AG08395 (cell line): Measurements from ENCODE around the gene BICRAL.
"Not testable (repeated sequence)": the region's sequence is repeated elsewhere in the genome, so short reads cannot be mapped to it uniquely, and the experiment has no call there.

ENCODE experiments used
- DNase-seq: peaks from one replicate; pipeline ENCODE4 v3.0.0; 2012; ENCODE audit warnings: mixed read lengths, low spot score

The BICRAL gene

DNA sequence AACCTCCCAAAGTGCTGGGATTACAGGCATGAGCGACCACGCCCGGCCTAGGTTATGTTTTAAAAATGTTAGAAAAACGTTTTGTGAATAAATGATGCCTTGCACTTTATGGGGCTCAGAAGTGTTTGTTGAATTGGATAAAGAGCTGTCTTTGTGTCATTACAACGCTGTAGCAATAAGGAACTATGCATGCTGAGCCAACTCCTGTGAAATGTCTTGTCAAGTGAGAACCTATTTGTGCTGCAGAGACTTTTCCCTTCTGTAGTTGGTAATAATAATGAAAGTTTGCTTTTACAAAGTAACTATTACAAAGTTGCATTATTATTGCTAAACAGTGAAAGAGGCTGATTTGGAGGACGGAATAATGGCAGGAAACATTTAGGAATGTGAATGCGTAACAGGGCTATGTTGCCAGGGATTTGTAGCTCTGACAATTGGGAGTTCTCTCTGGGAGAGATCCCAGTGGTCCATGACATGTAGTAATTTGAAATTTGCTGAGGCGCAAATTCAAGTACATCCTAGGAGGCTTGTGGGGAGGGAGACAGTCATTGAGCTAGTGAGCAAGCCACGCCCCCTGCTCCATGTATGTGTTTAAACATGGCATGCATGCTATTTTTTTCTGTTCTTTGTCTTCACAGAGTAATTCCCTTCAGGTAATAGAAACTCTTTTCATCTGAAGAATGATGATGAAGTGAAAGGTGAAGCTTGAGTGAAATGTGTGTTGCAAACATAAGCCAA is 16.8 kb upstream of the BICRAL start:
- no peak for DNase-seq

DNA sequence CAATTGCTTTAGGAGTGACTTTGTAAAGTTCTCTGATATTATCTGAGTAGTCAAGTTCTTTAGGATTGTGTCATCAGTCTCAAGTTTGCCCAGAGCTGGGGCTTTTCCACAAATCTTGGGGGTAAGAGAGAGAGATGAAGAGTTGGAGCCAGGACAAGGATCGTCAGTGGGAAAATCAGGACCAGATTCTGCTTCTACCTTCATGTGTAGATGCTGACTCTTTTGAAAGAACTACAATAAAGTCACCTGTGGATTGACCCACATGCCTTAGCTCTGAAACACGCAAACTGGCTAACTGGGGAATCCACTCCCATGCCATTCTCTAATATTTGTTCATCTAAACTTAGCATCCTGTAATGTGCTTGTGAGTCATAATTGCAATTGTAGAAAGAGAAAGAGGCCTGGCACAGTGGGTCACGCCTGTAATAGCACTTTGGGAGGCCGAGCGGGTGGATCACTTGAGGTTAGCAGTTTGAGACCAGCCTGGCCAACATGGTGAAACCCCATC is 15.6 kb upstream of the BICRAL start:
- DNase-seq: peak; percentile 44

DNA sequence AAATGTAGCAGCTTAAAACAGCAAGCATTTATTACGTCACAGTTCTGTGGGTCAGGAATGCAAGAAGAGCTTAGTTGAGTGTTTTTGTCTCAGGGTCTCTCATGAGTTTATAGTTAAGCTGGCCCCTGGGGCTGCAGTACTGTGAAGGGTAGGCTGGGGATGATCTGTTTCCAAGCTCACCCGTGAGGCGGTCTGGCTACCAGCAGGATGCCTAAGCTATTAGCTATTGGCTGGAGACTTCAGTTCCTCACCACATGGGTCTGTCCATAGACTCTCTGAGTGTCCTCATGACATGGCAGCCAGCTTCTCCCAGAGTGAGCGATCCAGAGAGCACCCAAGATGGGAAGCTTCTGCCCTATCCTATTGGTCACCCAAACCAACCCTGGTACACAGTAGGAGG is 12.8 kb upstream of the BICRAL start:
- no peak for DNase-seq

DNA sequence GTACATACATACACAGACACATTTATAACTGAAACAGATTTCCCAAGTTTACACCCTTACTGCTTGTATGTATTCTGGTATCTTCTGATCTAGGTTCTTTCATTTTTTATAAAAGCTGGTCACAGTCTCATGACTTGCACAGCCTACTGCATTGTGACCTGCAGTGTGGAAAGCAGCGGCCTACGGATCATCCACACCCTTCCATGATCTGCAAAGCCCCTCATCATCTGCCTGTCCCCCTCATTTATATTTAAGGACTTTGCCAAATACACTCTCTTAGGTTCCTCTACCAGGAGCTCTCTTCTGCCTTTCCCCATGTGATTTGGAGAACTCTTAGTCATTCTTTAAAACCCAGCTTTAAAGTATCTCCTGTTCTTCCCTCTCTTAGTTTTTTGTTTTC is 12.0 kb upstream of the BICRAL start:
- no peak for DNase-seq

DNA sequence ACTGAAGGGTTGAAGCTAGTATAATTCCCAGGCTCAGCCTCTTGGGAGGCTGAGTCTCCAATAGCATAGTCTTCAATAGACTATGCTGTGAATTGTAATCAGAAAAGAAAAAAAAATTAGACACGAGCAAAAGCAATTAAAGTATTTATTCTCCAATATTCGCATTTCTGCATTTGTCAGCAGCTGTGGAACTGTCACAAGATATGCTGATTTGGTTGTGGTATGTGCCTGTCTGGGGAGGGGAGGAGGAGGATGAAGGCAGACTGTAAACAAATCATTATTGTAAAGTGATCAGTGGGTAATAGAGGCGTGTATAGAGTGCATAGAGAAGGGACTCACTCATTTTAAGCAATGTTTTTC is 10.1 kb upstream of the BICRAL start:
- no peak for DNase-seq

DNA sequence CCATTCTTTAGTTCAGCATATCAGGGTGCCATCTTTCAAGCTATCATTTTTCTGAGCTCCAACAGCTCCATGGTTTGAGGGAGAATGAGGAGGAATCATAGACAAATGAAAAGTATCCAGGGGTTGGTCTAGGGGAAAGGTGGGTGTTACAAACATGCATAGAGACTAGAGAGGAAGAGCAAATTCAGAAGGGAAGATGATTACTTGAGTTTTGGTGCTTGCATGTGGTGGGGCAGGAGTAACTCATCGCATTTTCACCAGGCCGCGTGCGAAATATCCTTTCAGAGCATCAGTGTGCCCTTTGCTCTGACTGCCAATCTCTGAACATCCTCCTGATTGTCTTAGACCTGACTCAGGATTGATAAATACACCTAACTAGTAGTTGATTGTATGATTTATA is 7.7 kb upstream of the BICRAL start:
- DNase-seq: no peak

DNA sequence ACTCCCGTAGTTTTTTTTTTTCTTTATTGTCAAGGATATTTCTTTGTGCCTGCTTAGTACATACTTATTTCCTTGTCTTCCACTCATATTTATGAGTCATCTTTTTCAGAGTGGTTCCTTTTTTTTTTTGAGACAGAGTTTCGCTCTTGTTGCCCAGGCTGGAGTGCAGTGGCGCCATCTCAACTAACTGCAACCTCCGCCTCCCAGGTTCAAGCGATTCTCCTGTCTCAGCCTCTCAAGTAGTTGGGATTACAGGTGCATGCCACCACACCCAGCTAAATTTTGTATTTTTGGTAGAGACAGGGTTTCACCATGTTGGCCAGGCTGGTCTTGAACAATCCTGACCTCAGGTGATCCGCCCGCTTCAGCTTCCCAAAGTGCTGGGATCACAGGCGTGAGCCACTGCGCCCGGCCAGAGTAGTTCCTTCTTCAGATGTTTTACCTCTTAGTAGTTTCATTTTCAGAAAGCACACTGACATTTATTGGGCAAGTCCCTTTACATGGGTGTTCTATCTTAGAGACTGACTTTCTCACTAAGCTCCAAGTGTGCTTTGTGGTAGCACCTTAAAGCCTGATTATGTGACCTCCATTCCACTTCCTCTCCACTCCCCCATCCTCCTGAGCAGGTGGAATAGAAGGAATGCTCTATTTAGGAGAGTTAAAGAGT is 6.9 kb upstream of the BICRAL start:
- DNase-seq: not testable (repeated sequence)

DNA sequence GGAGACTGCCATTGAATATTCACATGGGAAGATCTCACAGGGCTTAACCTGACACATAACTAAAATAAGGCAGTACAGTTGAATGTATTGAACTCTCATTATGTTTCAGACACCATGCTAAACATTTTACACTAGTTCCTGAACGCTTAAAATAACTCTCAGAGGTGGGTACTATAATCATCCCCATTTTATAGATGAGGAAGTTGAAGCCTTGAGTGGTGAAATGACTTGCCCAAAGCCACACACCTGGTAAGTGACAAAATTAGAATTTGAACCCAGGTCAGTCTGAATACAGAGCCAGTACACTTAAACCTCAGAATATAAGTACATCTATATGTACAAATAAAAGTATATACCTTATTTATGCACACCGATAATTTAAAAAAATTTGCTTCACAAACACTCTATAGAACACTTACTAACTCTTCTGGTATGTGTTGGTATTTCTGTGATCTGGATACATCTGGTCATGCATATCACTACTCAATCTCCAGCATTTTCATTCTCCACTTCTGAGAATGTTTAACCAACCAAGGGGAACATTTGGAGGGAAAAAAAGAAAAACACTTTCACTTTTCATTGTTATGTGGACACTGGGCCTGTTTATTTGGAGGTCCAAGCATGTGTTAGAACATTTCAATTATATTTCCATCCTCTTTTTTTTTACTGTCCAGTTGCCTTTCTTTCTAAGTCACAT is 4.6 kb upstream of the BICRAL start:
- peak; percentile 43 for DNase-seq

DNA sequence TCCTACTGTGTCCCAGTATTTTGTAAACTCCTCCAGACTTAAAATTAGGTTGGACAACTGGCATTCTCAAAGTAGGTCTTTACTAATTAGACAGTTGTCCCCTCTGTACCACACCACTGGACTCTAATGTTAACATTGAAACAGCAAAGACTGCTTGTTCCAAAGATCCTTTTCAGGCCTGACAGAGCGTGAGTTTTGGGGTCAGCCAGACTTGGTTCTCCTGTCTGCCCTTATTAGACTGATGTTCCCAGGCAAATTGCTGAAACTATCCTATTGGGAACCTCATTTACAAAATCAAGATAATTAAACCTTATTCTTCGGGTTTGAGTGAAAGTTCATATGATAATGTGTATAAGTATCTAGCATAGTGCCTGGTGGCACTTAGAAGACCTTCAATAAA is 3.7 kb upstream of the BICRAL start:
- no peak for DNase-seq

DNA sequence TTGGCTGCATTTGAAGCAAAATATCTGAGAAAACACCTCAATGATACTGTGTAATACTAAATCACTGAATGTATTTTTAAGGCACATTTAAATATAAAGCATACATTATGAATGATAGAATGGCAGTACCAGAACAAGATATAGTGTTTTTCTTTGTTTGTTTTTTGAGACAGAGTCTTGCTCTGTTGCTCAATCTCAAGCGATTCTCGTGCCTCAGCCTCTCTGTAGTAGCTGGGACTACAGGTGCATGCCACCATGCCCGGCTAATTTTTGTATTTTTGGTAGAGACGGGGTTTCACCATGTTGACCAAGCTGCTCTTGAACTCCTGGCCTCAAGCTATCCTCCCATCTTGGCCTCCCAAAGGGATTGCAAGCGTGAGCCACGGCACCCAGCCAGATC is 2.3 kb upstream of the BICRAL start:
- no peak for DNase-seq

DNA sequence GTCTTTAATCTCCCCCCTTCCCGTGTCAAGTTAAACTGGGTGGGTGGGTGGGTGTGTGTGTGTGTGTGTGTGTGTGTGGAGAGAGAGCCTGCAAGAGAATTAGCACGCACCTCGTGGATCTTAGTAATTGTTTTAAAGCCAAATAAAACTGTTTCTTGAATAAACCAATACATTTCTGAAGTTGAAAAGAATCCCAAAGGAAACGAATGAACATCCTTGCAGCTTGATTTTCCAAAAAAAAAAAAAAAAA is 381 bp upstream of the BICRAL start:
- DNase-seq: no peak

DNA sequence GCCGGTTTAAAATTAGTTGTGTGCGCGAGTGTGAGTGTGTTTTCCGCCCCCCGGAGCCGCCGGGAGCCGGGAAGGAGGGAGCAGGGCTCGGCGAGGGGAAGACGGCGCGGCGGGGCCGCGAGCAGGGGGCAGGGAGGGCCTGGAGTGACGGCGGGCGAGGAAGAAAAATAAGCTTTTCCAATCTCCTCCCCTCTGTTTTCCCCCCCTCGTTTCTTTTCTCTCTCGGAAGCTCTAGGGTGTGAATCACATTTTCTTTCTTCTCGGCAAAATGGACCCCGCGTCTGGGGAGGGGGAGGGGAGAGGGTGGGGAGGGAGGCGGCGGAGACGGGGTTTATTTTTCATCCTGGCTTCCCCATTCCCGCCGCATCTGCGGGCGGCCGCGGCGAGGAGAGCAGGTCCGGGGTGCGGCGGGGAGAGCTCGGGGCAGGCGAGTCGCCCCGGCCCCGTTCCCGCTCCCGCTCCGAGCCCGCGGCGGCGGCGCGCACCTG is 881 bp downstream of the BICRAL start:
- DNase-seq: peak; percentile 86

DNA sequence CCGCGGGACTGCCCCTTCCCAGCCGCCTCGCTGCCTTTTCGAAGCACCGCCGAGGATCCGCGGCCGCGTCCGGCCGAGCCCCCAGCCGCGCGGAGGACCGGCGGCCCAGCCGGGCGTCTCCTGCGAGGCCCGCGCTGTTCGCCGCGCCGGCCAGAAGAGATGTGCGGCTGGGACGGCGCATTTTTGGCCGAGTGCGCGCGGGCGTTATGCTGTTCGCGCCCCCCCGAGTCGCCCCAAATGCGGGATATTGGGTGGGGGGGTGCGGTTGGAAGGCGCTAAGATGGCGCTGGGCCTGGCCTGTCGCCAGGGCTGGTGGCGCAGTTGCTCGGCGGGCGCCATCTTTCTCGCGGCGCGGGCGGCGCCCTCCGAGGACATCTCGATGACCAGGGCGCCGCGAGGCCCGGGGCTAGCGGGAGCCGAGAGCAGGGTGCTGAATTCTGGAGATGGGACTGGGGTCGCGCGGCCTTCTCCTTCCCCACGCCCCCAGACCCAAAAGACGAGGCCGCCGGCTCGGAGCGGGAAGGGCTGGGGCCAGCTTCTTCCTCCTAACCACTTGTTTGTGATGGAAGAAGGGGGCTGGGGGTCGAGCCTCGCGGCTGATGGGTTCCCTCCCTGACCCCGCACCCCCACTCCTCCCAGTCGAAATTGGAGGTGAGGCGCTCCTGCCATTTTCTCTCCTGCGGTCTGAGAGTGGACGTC is 1.5 kb downstream of the BICRAL start:
- peak; percentile 70 for DNase-seq

DNA sequence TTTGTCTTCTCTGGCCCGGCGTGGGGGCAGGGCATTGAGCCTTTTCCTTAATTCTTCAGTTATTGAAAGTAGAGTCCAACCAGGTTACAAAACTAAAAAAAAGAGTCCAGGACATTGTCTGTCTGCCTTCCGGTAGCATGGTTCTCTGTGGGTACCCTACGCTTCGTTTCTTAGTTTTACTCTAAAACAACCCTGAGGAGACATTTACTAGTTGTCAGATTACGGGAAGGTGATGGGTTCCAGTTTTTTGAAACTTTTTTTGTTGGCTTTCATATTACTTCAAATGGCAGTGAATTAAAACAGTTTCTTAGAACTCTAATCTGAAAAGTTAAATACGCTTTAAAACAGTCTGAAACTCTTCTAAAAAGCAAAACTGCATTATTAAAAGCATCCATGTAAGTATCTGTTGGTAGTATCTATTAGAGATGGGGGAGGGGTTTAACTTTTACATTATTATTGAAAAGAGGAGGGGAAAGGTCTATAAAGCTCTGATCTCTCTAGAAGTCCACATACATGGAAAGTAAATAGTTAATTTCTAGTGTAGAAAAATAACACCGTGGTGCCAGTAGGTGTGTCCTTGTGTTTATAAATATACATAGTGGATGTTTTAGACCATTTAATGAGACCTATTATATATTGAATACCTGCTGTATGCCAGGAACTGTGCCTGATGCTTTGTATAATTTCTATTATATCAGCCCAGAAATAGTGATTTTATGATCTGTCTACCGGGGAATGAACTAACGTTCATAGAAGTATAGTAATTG is 2.2 kb downstream of the BICRAL start:
- no peak for DNase-seq

DNA sequence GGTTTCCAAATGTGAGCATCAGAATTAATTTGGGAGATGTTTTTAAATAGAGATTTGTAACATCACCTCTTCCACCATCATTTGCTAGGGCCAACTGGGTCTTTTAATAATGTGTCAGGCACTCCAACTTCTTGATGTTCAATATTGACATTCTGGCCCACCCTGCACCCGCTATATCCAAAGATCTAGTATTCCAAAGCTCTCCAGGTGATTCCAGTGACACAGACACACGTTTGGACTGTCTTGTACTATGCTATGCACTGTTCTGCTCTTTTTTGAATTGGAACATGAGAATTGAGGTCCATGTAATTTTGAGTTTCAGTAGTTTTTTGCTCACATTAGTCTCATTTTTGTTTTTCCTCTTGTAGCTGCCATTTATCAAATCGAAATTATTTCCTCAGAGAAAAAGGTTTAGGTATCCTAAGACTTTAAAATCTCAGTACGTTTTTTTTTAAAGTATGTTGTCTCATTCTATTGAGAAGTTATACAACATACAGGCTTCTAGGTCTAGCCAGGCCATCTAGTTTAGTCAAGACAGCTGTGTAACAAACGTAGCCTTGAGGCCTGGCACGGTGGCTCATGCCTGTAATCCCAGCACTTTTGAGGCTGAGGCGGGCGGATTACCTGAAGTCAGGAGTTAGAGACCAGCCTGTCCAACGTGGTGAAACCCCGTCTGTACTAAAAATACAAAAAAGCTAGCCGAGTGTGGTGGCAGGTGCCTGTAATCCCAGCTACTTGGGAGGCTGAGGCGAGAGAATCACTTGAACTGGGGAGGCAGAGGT is 3.1 kb downstream of the BICRAL start:
- no peak for DNase-seq

DNA sequence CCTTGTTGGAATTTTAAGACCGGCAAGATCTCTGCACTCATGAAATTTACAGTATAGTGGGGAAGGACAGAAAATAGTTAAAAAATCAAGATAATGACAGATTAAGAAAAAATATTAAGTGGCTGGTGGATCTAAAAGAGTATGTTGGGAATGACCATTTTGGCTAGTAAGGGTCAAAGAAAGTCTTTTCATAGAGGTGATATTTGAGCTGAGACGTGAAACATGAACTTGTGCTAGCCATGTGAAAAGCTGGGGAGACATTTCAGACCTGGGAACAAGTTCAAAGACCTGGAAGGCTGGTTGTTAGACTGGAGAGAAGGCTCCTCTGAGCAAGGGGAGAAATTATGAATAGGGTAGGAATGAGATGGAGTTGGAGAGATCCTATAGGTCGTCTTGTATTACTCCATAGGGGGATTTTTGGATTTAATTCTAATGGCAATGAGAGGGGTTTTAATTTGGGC is 4.7 kb downstream of the BICRAL start:
- DNase-seq: no peak

DNA sequence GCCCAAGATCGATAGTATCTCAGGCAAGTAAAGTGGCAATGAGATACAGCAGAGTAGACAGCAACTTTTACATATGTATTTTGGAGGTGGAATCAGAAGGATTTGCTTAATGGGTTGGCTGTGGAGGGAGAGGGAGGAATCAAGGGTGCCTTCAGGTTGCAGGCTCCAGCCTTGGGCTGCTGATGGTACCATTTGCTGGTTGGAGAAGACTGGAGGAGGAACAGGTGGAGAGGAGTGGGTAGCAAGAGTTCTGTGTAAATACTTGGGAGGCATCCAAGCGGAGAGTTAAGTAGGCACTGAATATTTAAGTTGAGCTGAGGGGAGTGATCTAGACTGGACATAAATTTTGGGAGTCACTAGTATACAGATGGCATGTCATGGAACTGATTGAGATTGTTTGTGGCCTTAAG is 5.2 kb downstream of the BICRAL start:
- DNase-seq: no peak

DNA sequence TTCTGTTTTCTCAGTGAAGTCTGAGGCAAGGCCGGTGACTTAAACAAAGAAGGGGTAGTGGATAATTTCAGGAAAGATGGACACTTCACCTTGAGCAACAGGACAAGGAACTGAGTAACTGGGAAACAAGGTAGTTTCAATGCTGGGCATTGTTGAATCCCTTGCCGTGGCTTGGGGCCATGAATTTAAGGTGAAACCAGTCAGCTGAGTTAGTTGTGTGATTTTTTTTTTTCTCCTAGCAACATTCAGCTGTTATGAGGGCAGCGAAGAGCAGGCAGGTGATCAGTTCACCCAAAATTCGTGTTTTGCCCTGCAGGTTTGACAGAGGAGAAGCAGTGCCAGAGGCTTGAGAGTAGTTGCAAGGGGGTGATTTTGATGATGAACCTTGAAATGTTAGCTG is 6.8 kb downstream of the BICRAL start:
- no peak for DNase-seq

DNA sequence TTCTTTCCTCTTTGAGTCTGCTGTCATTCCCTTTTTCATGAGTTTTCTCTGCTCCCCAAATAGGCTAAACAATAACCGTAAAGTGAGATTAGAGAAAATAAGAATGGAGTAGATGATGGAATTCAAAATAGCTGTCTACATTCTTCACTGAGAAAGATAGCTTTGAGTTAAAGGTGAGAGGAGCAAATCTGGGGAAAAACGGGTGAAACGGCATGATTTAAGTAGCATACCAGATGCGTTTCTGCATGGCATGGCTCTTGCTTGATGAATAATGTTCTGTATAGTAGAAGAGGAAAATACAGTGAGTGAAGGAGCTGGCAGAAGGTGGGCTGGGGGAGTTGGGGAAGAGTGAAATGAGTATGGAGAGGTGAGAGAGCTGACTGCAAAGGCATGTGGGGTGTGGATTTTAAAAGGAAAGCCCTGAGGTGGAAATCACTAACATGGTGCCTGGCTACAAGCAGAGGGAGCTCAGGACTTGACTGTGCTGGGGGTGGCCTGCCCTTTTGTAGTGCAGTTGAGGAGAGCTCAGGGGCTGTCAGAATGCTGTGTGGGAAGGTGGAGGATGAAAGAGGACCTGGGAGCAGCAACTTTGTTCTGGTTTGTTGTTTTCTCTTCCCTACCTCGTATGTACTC is 8.8 kb downstream of the BICRAL start:
- no peak for DNase-seq

DNA sequence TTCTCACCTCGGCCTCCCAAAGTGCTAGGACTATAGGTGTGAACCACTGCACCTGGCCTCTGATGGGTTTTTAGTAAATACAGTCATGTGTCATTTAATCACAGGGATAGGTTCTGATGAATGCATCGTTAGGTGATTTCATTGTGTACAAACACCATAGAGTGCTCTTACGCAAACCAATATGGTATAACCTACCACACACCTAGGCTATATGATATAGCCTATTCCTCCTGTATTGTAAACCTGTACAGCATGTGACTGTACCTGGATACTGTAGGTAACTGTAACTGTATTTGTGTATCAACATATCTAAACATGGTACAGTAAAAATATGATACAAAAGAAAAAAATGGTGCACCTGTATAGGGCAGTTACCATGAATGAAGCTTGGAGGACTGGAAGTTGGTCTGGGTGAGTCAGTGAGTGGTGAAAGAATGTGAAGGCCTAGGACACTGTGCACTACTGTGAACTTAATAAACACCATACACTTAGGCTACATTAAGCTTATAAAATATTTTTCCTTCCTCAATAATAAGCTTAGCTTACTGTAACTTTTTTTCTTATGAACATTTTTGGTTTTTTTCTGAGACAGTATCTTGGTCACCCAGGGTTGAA is 10.0 kb downstream of the BICRAL start:
- no peak for DNase-seq
